Measurements from ENCODE around the gene PCDH9.

DNA sequence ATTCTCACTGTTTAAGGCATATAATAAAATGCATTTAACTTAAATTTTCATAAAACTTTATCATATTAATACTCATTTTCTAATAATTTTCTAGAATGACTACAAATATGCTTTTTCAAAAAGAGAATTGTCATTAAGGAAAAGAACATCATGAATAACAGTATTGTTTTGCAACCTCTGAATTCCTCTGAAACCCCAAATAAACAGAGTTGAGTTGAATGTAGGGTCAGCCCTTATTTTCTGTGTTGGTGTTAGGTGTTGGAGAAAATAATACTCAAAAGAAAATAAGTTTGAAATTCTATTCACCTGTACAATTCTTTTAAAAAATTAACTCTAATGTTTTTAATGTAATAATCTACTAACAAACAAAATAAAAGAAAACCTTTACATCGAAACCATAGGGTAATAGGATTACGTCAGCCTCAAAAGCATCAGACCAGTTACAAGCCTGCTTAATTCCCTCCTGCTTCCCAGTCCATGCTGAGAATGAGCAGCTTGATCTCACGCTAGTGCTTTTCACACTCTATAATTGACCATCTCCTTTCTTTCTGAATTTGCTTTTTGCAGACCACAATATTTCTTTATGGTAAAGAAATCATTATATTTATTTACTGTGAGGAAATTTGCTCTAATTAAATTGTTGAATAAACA is 160.9 kb downstream of the PCDH9 start:
- TF ChIP-seq, protein P1, sequence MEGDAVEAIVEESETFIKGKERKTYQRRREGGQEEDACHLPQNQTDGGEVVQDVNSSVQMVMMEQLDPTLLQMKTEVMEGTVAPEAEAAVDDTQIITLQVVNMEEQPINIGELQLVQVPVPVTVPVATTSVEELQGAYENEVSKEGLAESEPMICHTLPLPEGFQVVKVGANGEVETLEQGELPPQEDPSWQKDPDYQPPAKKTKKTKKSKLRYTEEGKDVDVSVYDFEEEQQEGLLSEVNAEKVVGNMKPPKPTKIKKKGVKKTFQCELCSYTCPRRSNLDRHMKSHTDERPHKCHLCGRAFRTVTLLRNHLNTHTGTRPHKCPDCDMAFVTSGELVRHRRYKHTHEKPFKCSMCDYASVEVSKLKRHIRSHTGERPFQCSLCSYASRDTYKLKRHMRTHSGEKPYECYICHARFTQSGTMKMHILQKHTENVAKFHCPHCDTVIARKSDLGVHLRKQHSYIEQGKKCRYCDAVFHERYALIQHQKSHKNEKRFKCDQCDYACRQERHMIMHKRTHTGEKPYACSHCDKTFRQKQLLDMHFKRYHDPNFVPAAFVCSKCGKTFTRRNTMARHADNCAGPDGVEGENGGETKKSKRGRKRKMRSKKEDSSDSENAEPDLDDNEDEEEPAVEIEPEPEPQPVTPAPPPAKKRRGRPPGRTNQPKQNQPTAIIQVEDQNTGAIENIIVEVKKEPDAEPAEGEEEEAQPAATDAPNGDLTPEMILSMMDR (conservative IDR thresholded peaks at IDR 0.05; ENCODE audit: low read depth, low read length), result no peak
- no peak for TF ChIP-seq EZH2 (IDR thresholded peaks at IDR 0.05; ENCODE audit: borderline replicate concordance, low read depth, low read length, poor library complexity, severe bottlenecking)

All from A673 (cell line).